Heart right ventricle (tissue), 16 donors: ENCODE measurements around the gene TM2D3. TPM values are rescaled to one million over a fixed set of nuclear protein-coding genes. Genes with fewer than 3 reads are reported as not detected.

Experiments
- ATAC-seq, 8 donors: fragments of 200-7000 bp; cut with Tn5 transposase; one replicate each; pipeline ENCODE4 v1.9.1; 2020; ENCODE audit warnings: mild to moderate bottlenecking in 8 of 8, moderate library complexity in 8 of 8, moderate number of reproducible peaks in 1 of 8
- DNase-seq, 2 donors: peaks; one replicate each; pipeline ENCODE4 v3.0.0-alpha.2; 2020
- H3K27ac ChIP-seq, 10 donors: fragments of 200-600 bp; sonication (generic) in 2 of 10; one replicate each; pipeline versions ENCODE4 v1.5.0 to v1.8.0; 2020 to 2022; ENCODE audit warnings: mild to moderate bottlenecking in 3 of 10
- H3K27me3 ChIP-seq, 7 donors: fragments of 200-600 bp; one replicate each; pipeline ENCODE4 v1.8.0; 2021 to 2022; ENCODE audit warnings: mild to moderate bottlenecking in 2 of 7
- H3K36me3 ChIP-seq, 9 donors: fragments of 200-600 bp; sonication (generic) in 1 of 9; one replicate each; pipeline versions ENCODE4 v1.5.0 to v1.8.0; 2020 to 2022; ENCODE audit warnings: mild to moderate bottlenecking in 2 of 9
- H3K4me1 ChIP-seq, 9 donors: fragments of 200-600 bp; sonication (generic) in 1 of 9; one replicate each; pipeline versions ENCODE4 v1.5.0 to v1.8.0; 2020 to 2022; ENCODE audit warnings: mild to moderate bottlenecking in 4 of 9
- H3K4me3 ChIP-seq, 10 donors: fragments of 200-600 bp; sonication (generic) in 2 of 10; one replicate each; pipeline versions ENCODE4 v1.5.0 to v1.8.0; 2020 to 2022; ENCODE audit warnings: mild to moderate bottlenecking in 7 of 10, moderate library complexity in 2 of 10
- H3K9me3 ChIP-seq, 11 donors: fragments of 200-600 bp in 10 of 11; sonication (generic) in 2 of 11; one replicate each; pipeline versions ENCODE4 v1.5.0 to v1.8.0; 2013 to 2022; ENCODE audit warnings: mild to moderate bottlenecking in 2 of 11, control low read depth in 1 of 11, moderate library complexity in 1 of 11
- WGBS, 2 donors: extraction: QIAGEN DNeasy Blood & Tissue Kit; methylation state at CpG; one replicate each; pipeline ENCODE4 v1.1.7; 2013; ENCODE audit warnings: inconsistent platforms in 1 of 2; 5-methylcytosine and 5-hydroxymethylcytosine counted together
- intact Hi-C, 10 donors: fragments of 100-400 bp; cut with DNase I; formaldehyde crosslinking; loops; one replicate each; pipeline versions ENCODE4 v1.11.1 to v1.14.2; 2022
- polyA plus RNA-seq, 2 donors: library from polyadenylated mRNA; stranded (reverse); fragments of 200-250 nt; gene quantifications; one replicate each; pipeline ENCODE4 v1.2.3, GENCODE V29; 2013
- total RNA-seq, 10 donors: library from RNA; stranded (reverse); fragmentation: NEBNext Ultra II Directional in 3 of 10; extraction: Animal tissue kit (Norgen Biotek cat#: 25700) in 3 of 10; gene quantifications; one replicate each; pipeline versions ENCODE4 v1.2.1 to v1.2.4, GENCODE V29; 2021 to 2023
- TF ChIP-seq, protein P1 (sequence below), 9 donors: fragments of 200-600 bp; sonication (generic) in 2 of 9; IDR thresholded peaks; one replicate each; pipeline versions ENCODE4 v1.5.0 to v1.8.0; 2021 to 2022; ENCODE audit warnings: antibody characterized with exemption in 9 of 9, mild to moderate bottlenecking in 5 of 9, moderate library complexity in 1 of 9
- donor health status: Arrhythmogenic right ventricular cardiomyopathy.
- donor health status: ischemic (EF 13 %, LVEDD 7.1; RV severe dilation, severe dysfunction).
- donor health status: healthy with polysubstance abuse.
- donor health status: DM: no; HTN: yes; CAD: no.
- donor health status: DM: no; HTN: no; CAD: no.
- donor health status: ischemic (EF 25% LVEDD 6.9; RV normal size, moderate dysfunction).
- donor health status: ischemic (EF 25% LVEDD 5.7; RV mildly dilated, moderate dysfunction).
- donor health status: healthy.
- donor health status: DM: yes; HTN: yes; CAD: no.
- donor health status: Ischemic cardiomyopathy.
- donor health status: ischemic (EF 35%, LVEDD 5.7; RV mildly dilated, moderate dysfunction).
- donor health status: nonischemic (EF 11% LVEDD 7.7; RV severe dilation, severe dysfunction).
- donor health status: DM: yes; HTN: yes; CAD: no.
- donor health status: PGD.
- donor health status: ischemic (EF 29% LVEDD 5.4; RV normal size, mild dysfunction).
- donor health status: nonischemic (EF 23%, LVEDD 6.1; RV moderate dilation, normal function).

Gene TM2D3
- total and polyA plus RNA-seq, 12 donors, result 38.2 to 61.6 (median 52.2) TPM

GRCh38 chr15:101675796-101676582, 23.8 kb upstream of the TM2D3 start:
- H3K4me3 ChIP-seq, result no peak overlapping the region
- H3K9me3 ChIP-seq, result no peaks in the 10 kb centered on the region
- ATAC-seq (peak in 1 of 8 donors; percentile 75), DNase-seq (no peak)
- peaks cover 0 to 87% (median 12%) of the 10 kb centered on the region in 9 donors for H3K36me3 ChIP-seq
- WGBS, 2 donors, result 76 to 80% methylated on average over 16 of the region's 16 CpGs
- TF ChIP-seq, protein P1, sequence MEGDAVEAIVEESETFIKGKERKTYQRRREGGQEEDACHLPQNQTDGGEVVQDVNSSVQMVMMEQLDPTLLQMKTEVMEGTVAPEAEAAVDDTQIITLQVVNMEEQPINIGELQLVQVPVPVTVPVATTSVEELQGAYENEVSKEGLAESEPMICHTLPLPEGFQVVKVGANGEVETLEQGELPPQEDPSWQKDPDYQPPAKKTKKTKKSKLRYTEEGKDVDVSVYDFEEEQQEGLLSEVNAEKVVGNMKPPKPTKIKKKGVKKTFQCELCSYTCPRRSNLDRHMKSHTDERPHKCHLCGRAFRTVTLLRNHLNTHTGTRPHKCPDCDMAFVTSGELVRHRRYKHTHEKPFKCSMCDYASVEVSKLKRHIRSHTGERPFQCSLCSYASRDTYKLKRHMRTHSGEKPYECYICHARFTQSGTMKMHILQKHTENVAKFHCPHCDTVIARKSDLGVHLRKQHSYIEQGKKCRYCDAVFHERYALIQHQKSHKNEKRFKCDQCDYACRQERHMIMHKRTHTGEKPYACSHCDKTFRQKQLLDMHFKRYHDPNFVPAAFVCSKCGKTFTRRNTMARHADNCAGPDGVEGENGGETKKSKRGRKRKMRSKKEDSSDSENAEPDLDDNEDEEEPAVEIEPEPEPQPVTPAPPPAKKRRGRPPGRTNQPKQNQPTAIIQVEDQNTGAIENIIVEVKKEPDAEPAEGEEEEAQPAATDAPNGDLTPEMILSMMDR (IDR thresholded peaks at IDR 0.05), result no peak
- H3K4me1 ChIP-seq, result peaks cover 0 to 7% (median 0%) of the 10 kb centered on the region in 9 donors
- no peak overlapping the region for H3K27ac ChIP-seq
- H3K27me3 ChIP-seq, result no peaks in the 10 kb centered on the region
- intact Hi-C loops, result no loop called here

- peaks cover 0 to 7% (median 0%) of the 10 kb centered on the region in 9 donors for H3K4me1 ChIP-seq
- no peak overlapping the region for H3K27ac ChIP-seq
- H3K27me3 ChIP-seq, result no peaks in the 10 kb centered on the region
- H3K4me3 ChIP-seq, result no peak overlapping the region
- ATAC-seq (no peak), DNase-seq (no peak)
- intact Hi-C loops, result no loop called here
- TF ChIP-seq, protein P1 (IDR thresholded peaks at IDR 0.05), result no peak
- peaks cover 0 to 87% (median 18%) of the 10 kb centered on the region in 9 donors for H3K36me3 ChIP-seq
- WGBS, 2 donors, result 82 to 90% methylated on average over 5 of the region's 5 CpGs
- no peaks in the 10 kb centered on the region for H3K9me3 ChIP-seq
These were observed 22.8 kb upstream of the TM2D3 start for GRCh38 chr15:101675015-101675414.

DNA sequence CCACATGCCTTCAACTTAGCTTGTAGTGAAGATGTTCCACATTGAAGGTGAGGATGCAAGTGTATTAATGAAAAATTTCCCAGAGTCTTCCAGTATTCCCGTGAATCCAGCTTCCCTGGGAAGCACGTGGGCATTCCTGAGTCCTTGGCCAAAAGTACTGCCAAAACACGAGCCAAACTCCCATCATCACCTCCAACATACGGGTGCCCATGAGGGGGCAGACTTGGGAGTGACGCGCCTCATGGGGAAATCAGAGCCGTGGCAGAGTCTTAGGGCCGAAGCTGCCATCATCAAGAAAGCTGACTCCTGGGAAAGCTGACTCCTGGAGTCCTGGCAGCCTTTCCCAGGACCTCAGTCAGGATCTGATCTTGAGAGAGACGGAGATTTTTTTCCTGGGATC, 20.1 kb upstream of the TM2D3 start:
- peaks cover 0 to 7% (median 0%) of the 10 kb centered on the region in 9 donors for H3K4me1 ChIP-seq
- peaks cover 0 to 5% (median 0%) of the 10 kb centered on the region in 11 donors for H3K9me3 ChIP-seq
- H3K4me3 ChIP-seq, result no peak overlapping the region
- H3K36me3 ChIP-seq, result peaks cover 0 to 97% (median 22%) of the 10 kb centered on the region in 9 donors
- no peak for DNase-seq
- intact Hi-C loops, result no loop called here
- TF ChIP-seq, protein P1 (IDR thresholded peaks at IDR 0.05), result no peak
- no peak overlapping the region for H3K27ac ChIP-seq
- WGBS, 2 donors, result 41 to 63% methylated on average over 9 of the region's 9 CpGs
- peak in 6 of 8 donors; percentile 11 to 52 (median 47) for ATAC-seq
- H3K27me3 ChIP-seq, result no peaks in the 10 kb centered on the region

DNA sequence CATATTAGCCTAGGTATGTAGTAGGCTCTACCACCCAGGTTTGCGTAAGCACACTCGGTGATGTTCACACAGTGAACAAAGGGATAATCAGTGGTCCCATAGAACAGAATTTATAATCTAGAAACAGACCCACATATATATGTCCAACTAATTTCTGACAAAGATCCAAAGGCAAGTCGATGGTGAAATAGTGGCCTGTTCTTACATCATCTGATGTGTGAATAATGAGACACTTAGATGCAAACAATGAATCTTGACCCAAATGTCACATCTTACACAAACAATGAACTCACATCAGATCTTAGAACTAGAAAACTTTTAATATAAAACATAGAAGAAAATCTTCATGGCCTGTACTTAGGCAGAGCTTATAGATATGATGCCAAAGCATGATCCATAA, 17.6 kb upstream of the TM2D3 start:
- intact Hi-C loops, result no loop called here

More for the DNA sequence above, 17.6 kb upstream of the TM2D3 start:
- peaks cover 0 to 87% (median 15%) of the 10 kb centered on the region in 9 donors for H3K36me3 ChIP-seq
- TF ChIP-seq, protein P1 (IDR thresholded peaks at IDR 0.05), result no peak
- peaks cover 0 to 12% (median 0%) of the 10 kb centered on the region in 11 donors for H3K9me3 ChIP-seq
- WGBS, 2 donors, result 94 to 96% methylated on average over 3 of the region's 3 CpGs
- no peak overlapping the region for H3K4me3 ChIP-seq
- no peak overlapping the region for H3K27ac ChIP-seq
- H3K4me1 ChIP-seq, result peaks cover 0 to 6% (median 0%) of the 10 kb centered on the region in 9 donors
- no peaks in the 10 kb centered on the region for H3K27me3 ChIP-seq
- ATAC-seq (no peak), DNase-seq (no peak)
